MM.1S (cell line): ENCODE data around the gene NPAT.

Experiments used
- DNase-seq: peaks from one replicate; pipeline ENCODE4 v3.0.0-alpha.2; 2015
- H2AFZ ChIP-seq: fragments of 300-600 bp; sonication (generic); 2 replicates; pipeline ENCODE4 v1.6.0; 2016; ENCODE audit warnings: antibody characterized with exemption, low read length
- H3F3A ChIP-seq: fragments of 300-600 bp; sonication (generic); 2 replicates; pipeline ENCODE4 v1.6.1; 2016; ENCODE audit warnings: mild to moderate bottlenecking, antibody characterized with exemption, low read length, moderate library complexity, mixed read lengths; ENCODE audit not compliant: insufficient read depth
- H3K27ac ChIP-seq: fragments of 300-600 bp; sonication (generic); 2 replicates; pipeline ENCODE4 v1.5.1; 2016; ENCODE audit warnings: mild to moderate bottlenecking, low read length
- H3K27me3 ChIP-seq: fragments of 300-600 bp; sonication (generic); replicated peaks from 2 replicates; pipeline ENCODE4 v1.6.0; 2016; ENCODE audit warnings: low read length; ENCODE audit not compliant: insufficient read depth
- H3K36me3 ChIP-seq: fragments of 300-600 bp; sonication (generic); replicated peaks from 2 replicates; pipeline ENCODE4 v1.6.1; 2016; ENCODE audit warnings: mild to moderate bottlenecking, low read length, mixed read lengths; ENCODE audit not compliant: insufficient read depth
- H3K4me1 ChIP-seq: fragments of 300-600 bp; sonication (generic); 2 replicates; pipeline ENCODE4 v1.6.1; 2016; ENCODE audit warnings: low read length, mixed read lengths
- H3K4me2 ChIP-seq: fragments of 300-600 bp; sonication (generic); 2 replicates; pipeline ENCODE4 v1.6.0; 2016; ENCODE audit warnings: low read depth, low read length
- H3K4me3 ChIP-seq: fragments of 300-600 bp; sonication (generic); 2 replicates; pipeline ENCODE4 v1.5.1; 2016; ENCODE audit warnings: low read length, mixed read lengths
- H3K79me2 ChIP-seq: fragments of 300-600 bp; sonication (generic); 2 replicates; pipeline ENCODE4 v1.6.1; 2016; ENCODE audit warnings: mixed run types, low read length, mixed read lengths
- H3K9ac ChIP-seq: fragments of 300-600 bp; sonication (generic); 2 replicates; pipeline ENCODE4 v1.6.1; 2016; ENCODE audit warnings: low read length, mixed read lengths
- H3K9me2 ChIP-seq: fragments of 300-600 bp; sonication (generic); replicated peaks from 2 replicates; pipeline ENCODE4 v1.6.1; 2016; ENCODE audit warnings: mild to moderate bottlenecking, low read length, mixed read lengths; ENCODE audit not compliant: insufficient read depth
- H3K9me3 ChIP-seq: fragments of 300-600 bp; sonication (generic); replicated peaks from 2 replicates; pipeline ENCODE4 v1.6.1; 2016; ENCODE audit warnings: mild to moderate bottlenecking, low read length, mixed read lengths; ENCODE audit not compliant: insufficient read depth
- H4K20me1 ChIP-seq: fragments of 300-600 bp; sonication (generic); 2 replicates; pipeline ENCODE4 v1.6.1; 2016; ENCODE audit warnings: mild to moderate bottlenecking, low read length, moderate library complexity, mixed read lengths; ENCODE audit not compliant: insufficient read depth
- CTCF ChIP-seq: fragments of 300-600 bp; sonication (generic); IDR thresholded peaks from 2 replicates; pipeline ENCODE4 v1.5.1; 2016; ENCODE audit warnings: antibody characterized with exemption, low read length, mixed read lengths
- EZH2 ChIP-seq: fragments of 300-600 bp; sonication (generic); optimal IDR thresholded peaks from 2 replicates; pipeline ENCODE3; 2017; ENCODE audit warnings: low read depth, mild to moderate bottlenecking, antibody characterized with exemption, low read length, mixed read lengths
- EZH2phosphoT487 ChIP-seq: fragments of 300-600 bp; sonication (generic); IDR thresholded peaks from 2 replicates; pipeline ENCODE4 v1.6.1; 2018; ENCODE audit warnings: antibody characterized with exemption, low read length

NPAT gene

GRCh38 chr11:108193725-108194124 is 28.7 kb downstream of the NPAT start:
- no peak overlapping the region for H2AFZ ChIP-seq
- H3K9ac ChIP-seq: no peak overlapping the region
- H3K4me1 ChIP-seq: peaks cover 24% of the 10 kb centered on the region
- DNase-seq: no peak
- H3K9me2 ChIP-seq: no peaks in the 10 kb centered on the region
- H3K4me3 ChIP-seq: no peak overlapping the region
- peaks cover 4% of the 10 kb centered on the region; the same call in 1 of the 2 replicates for H3F3A ChIP-seq
- H4K20me1 ChIP-seq: no peaks in the 10 kb centered on the region
- no peak overlapping the region for H3K27ac ChIP-seq
- peaks cover 11% of the 10 kb centered on the region; the same call in 1 of the 2 replicates for H3K79me2 ChIP-seq
- no peaks in the 10 kb centered on the region; the same call in 1 of the 2 replicates for H3K36me3 ChIP-seq
- no peak for TF ChIP-seq EZH2phosphoT487
- TF ChIP-seq EZH2: no peak
- no peak for TF ChIP-seq CTCF
- no peak overlapping the region for H3K4me2 ChIP-seq
- no peaks in the 10 kb centered on the region for H3K9me3 ChIP-seq
- no peaks in the 10 kb centered on the region for H3K27me3 ChIP-seq

- no peak overlapping the region for H2AFZ ChIP-seq
- peaks cover 28% of the 10 kb centered on the region for H3K4me1 ChIP-seq
- no peaks in the 10 kb centered on the region for H3K9me3 ChIP-seq
- no peak overlapping the region for H3K27ac ChIP-seq
- no peaks in the 10 kb centered on the region for H3K27me3 ChIP-seq
- H3F3A ChIP-seq: peaks cover 28% of the 10 kb centered on the region
- no peak overlapping the region for H3K9ac ChIP-seq
- TF ChIP-seq EZH2phosphoT487 (no peak), CTCF (no peak), EZH2 (no peak)
- H3K9me2 ChIP-seq: no peaks in the 10 kb centered on the region
- H4K20me1 ChIP-seq: no peaks in the 10 kb centered on the region
- no peak overlapping the region for H3K4me3 ChIP-seq
- no peaks in the 10 kb centered on the region; the same call in 1 of the 2 replicates for H3K36me3 ChIP-seq
- peaks cover 7% of the 10 kb centered on the region; the same call in 1 of the 2 replicates for H3K79me2 ChIP-seq
- H3K4me2 ChIP-seq: no peak overlapping the region
- no peak for DNase-seq
Measured at GRCh38 chr11:108177570-108177969, 44.9 kb downstream of the NPAT start.

GRCh38 chr11:108170184-108170583 is 52.3 kb downstream of the NPAT start:
- H3K36me3 ChIP-seq: peaks cover 8% of the 10 kb centered on the region
- no peaks in the 10 kb centered on the region for H3K9me2 ChIP-seq
- no peaks in the 10 kb centered on the region for H3K9me3 ChIP-seq
- H3K27me3 ChIP-seq: no peaks in the 10 kb centered on the region
- no peak overlapping the region for H2AFZ ChIP-seq
- H3K9ac ChIP-seq: no peak overlapping the region
- peaks cover 7% of the 10 kb centered on the region; the same call in 1 of the 2 replicates for H3K79me2 ChIP-seq
- peaks cover 17% of the 10 kb centered on the region for H3F3A ChIP-seq
- no peak for DNase-seq
- H3K4me1 ChIP-seq: peaks cover 23% of the 10 kb centered on the region
- H3K27ac ChIP-seq: no peak overlapping the region
- peak overlapping the region; percentile 23 for H3K4me2 ChIP-seq
- TF ChIP-seq EZH2phosphoT487 (no peak), CTCF (no peak)
- no peaks in the 10 kb centered on the region for H4K20me1 ChIP-seq
- no peak overlapping the region for H3K4me3 ChIP-seq
